Stimulated activated CD4-positive, alpha-beta T cell treated with anti-CD3 and anti-CD28 coated beads, TNF-alpha, amount 100 ng/mL, for 1 hour (primary cell): ENCODE data around the gene TM7SF3.
A peak's percentile ranks its signal among the peaks of the same experiment; 100 is the strongest.
"Not testable (repeated sequence)": the region's sequence is repeated elsewhere in the genome, so short reads cannot be mapped to it uniquely, and the experiment has no call there.

Experiments used
- DNase-seq, 3 donors: peaks; one replicate each; pipeline ENCODE4 v3.0.0-alpha.2; 2020; ENCODE audit warnings: low read depth in 3 of 3, low spot score in 1 of 3

TM7SF3 gene

DNA sequence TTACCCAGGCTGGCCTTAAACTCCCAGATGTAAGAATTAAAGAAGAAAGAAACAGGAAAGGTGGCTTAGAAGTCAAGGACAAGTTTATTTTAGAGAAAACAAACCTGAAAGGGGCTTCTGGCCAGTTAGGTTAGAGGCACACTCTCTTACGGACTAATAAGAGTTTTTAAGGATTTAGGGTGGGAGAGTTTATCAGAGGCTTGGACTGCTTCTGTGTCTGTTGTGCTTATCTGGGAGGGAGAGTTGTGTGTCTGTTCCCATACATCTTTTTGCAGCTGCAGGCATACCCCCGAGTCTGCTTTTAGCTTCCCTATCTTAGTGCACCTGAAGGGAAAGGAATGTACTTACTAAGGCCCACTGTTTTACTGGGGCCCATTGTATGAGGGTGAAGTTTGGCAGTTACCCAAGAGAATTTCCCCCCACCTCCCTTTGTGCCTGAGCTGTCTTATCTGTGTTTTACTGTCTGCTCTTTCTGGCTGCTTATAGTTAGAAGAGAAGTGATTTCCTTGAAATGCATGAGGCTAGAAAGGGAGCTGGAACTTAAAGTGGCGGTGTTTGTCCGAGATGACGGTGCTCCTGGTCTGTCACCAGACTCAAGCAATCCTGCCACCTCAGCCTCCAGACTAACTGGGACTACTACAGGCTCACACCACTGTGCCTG, 3.1 kb upstream of the TM7SF3 start:
- DNase-seq: not testable (repeated sequence)

DNA sequence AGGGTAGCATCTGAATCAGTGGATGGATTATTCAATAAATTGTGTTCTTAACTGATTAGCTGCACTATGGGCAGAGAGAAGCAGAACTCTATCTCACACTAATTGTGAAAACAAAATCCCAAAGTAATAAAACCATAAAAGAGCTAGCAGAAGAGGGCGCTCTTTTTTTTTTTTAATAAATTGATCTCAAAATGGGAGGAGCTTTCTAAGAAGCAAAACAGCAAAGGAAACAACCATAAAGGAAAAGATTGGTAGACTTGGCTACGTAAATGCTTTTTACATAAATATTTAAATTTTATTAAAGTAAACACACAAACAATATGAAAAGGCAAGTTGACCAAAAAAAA, 1.5 kb upstream of the TM7SF3 start:
- DNase-seq: no peak

DNA sequence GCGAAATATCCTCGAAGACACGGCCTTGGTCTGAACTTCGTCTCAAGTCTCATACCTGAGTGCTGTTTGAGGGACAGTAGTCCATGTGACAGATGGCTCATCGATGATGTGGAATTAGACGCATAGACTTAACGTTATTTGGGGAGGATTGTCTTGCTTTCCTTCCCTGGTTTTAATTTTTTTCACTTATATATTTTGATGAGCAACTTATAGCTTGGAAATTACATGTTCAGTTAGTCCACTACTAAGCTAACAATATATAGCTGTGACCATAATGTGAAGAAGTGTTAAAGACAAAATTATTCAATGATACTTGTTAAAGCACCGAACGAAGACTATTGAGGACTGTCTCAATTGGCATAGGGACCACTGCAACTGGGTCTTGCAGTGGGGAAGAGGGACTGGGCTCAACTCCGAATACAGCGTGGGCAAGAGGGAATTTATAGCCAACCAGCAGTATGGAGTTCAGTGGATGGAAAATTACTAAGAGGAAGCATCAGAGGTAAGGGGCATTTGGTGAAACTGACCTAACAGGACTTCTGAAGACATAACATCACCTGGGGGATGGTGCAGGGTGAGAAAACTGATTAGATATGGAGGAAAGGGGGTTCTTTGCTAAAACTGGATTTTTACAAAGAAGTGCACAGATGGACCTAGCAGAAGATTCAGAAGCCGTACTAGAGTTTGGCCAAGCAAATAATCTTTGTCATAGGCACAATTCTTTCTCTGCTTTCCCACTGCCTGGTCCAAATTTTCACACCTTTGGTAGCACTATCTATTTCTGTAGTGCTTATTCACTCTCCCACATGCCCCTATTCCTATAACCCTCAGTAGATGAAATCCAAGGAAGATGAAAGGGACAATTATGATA, 910 bp upstream of the TM7SF3 start:
- no peak for DNase-seq

DNA sequence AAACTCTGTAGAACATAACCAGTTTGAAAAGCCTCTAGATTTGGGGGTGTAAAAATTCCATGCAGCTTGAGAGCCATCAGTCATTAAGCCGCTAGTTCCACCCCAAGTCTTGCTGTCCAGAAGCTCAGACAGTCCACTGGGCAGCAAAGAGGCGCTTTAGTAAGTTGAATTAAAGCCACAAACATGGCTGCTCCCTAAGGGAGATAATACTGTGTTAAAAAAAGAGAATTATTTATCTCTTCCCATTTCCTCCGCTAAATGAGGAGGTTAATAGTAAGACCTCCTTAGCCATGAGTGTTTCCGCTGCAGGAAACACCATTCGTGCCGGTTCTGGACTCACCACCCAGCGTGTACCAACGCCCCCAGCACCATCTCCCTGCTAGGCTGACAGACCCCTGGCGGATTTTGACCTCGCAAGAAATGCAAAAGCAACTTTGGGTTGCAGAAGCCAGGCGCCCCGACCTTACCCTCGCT, 536 bp downstream of the TM7SF3 start:
- DNase-seq: peak in 1 of 3 donors; percentile 16

DNA sequence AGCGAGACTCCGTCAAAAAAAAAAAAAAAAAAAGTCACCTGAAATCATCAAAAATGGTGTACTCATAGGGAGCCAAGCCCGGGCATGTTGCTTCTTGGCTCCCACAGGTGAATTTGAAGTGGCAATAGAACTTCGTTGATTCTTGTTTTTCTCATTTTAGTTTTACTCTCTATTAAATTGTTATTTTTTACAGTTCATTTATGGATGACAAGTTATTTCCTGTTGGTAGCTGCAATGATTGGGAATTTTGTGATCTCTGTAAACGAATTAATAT, 1.3 kb downstream of the TM7SF3 start:
- no peak for DNase-seq

DNA sequence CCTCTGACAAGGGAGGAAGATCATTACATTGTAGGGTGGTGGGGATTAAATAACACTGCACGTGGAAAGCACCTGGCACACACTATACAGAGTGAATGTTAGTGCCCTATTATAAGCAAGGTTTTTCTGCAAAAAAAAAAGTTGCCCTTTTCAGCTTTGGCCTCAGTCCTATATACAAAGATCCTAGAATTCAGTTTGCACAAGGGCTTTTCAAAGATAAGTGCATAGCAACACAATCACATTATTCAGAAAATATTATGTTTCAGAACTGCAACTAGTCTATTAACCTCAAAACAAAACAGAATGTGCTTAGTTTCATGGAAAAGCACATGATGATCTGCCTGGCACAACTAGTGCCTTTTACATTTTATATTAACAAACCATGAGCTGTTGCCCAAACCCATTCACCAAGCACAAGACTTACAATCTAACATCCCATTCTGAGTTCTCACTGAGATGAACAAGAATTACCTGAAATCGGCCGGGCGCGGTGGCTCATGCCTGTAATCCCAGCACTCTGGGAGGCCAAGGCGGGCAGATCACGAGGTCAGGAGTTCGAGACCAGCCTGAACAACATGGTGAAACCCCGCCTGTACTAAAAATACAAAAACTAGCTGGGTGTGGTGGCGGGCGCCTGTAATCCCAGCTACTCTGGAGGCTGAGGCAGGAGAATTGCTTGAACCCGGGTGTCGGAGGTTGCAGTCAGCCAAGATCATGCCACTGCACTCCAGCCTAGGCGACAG, 1.8 kb downstream of the TM7SF3 start:
- DNase-seq: no peak

DNA sequence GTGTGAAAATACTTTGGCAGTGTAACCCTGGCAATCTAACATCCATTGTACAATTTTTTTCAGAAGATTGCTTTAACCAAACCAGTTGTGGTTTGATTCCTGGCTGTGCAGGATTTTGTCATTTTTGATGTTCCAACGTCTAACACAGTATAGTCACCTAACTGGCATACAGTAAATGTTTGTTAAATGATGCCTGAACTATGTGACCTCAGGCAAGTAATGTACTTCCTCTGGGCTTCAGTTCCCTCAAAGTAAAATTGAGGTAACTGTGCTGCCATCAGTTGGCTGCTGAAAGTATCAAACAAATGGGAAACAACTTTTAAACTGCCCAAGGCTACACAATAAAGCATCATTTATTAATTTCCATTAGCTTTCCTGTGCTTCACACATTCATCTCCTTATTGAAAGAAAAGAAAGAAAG, 4.3 kb downstream of the TM7SF3 start:
- no peak for DNase-seq

DNA sequence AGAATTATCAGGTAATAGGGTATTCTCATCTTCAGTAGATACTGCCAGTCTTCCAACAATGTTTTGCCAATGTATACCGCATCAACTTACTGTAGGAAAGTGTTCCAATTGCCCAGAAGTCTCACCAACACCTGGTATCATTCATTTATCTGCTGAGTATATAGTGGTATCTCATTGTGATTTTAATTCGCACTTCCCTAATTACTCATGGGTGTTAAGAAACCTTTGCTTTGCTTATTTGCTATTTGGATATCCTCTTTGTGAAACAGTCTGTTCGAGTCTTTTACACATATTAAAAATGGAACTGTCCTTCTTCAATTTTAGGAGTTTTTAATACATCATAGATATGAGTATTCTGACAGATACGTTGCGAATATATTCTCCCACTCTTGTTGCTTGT, 6.1 kb downstream of the TM7SF3 start:
- no peak for DNase-seq

DNA sequence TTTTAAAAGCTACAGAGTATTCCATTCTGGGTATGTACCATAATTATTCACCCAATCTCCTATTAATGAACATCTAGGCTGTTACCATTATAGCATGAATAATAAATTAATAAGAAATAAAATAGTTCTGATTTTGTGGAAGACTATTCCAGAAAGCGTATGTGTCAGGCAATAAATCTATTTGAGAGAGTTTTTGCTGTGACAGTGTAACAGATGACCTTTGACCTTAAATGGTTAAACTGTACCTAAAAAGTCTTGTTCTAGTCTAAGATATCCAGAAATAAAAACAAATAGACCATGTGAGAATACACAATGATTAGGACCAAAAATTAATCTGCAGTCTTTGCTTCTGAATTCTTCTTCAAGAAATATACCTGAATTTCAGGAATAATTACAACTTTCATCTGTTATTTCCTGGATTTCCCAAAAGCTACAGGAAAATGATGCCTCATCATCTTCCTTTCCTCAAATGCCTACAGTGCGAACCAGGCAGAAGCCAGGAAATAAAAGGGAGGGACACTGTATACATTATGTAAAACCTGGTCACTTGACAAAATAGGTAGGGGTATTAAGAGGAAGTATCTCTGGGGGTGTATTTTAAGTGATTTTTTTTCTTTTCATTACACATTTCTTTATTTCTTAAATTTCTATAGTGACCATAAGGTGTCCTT, 7.3 kb downstream of the TM7SF3 start:
- DNase-seq: no peak

DNA sequence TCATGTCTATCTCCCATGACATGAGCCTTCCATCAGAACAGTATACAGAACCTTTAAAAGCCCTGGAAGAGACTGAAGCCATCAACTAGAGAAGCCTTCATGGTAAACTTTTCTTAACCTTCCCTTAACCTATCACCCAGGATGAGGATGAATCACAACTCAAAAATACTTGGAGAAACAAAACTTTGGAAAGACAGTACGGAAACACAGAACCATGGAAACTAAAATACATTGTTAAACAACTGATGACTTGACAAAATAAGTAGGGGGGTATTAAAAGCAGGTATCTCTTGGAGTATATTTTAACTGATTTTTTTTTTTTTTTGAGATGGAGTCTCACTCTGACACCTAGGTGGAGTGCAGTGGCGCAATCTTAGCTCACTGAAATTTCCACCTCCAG, 8.7 kb downstream of the TM7SF3 start:
- no peak for DNase-seq

DNA sequence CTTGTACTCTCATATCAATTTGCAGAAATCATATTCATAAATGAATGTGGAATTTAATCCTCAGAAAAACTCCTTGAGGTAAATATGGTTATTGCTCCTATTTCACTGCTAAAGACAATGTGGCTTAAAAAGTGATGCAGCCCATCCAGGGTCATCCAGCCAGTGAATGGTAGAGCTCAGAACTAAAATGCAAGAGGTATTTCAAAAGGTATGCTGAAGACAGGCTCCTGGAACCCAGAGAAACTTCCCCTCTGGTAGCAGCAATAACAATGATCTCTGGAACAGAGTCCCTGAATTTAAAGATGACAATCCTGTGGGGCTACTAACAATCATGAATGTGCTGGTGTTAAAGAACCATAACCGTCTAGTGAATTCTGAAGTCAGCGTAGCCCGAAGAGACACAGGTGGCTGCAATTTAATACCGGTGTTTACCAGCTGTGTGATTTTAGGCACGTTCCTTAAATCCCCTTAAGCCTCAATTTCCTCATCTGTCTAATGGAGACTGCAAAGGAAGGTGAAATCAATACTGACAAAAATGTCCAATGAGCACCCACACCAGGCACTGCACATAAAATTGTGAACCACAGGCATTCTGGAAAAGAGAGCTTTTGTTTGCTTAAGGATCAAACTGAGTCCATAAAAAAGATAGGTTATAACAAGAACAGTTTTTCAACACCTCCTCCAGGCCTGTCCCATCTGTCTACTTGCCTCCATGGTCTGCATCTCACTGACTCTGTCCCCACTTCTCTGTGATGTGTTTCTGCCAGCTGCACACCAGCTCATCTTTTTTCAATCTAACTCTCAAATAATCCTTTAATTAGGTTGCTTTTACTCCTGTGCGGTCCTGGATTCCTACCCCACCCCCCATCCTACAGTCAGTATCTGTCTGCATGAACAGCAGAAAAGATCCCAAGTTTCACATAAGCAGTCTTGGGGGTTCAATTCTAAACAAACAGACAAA, 10.5 kb downstream of the TM7SF3 start:
- no peak for DNase-seq

DNA sequence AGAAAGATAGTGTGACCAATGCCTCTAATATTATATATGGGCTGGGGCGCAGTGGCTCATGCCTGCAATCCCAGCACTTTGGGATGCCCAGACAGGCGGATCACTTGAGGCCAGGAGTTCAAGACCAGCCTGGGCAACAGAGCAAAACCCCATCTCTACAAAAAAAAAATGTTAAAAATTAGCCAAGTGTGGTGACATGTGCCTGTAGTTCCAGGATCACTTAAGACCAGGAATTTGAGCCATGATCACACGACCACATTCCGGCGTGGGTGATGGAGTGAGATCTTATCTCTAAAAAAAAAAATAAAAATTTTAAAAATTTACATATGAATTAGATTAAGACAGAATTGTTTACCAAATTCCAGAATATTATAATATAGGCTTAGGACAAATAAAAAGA, 12.0 kb downstream of the TM7SF3 start:
- no peak for DNase-seq

DNA sequence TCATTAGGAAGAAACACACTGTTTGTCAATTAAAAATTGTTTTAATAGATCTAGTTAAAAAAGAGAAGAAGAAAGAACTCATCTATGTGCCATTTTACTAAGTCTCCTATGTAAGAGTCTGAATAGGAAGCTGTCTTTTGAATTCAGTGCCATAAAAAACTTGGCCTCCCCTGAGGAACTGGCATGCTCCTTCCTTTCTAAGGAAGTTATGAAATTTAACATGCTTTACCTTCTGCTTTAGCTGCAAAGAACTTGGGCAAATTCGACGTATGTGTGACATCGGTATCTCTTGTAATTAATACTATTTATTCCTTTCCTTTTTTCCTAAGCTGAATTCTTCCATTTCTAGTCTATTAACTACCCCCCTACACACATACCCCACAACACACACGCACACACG, 12.5 kb downstream of the TM7SF3 start:
- DNase-seq: no peak

DNA sequence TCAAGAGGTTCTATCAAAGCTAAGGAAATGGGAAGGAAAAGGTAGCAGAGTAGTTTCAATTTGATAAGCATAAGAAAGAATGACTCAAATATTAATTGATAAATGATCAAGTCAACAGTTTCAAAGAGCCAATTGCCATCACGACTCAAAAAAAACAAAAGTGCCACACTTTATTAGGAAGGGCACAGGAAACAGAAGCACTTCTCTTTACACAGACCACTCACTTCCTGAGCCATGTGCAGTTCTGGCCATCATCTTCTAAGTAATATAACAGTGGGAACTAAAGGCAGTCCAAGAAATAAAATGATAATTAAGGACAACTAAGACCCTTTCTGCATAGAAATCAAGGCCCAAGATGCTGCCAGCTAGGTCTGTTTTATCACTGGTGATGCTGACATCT, 13.2 kb downstream of the TM7SF3 start:
- DNase-seq: no peak

DNA sequence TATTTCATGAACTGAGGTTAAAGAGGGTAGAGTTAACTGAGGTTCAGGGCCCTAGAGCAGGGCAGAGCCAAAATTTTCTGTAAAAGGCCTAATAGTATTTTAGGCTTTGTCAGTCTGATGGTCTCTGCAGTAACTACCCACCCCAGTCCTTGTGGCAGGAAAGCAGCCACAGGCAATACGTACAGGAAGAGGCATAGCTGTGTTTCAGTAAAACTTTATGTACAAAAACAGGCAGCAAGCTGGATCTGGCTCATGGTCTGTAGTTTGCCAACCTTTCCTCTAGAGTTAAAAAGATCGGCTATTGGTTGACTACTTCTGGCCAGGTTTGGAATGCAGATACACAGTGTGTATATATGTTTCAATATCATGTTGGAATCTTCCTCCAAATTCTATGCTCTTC, 17.2 kb downstream of the TM7SF3 start:
- DNase-seq: no peak

DNA sequence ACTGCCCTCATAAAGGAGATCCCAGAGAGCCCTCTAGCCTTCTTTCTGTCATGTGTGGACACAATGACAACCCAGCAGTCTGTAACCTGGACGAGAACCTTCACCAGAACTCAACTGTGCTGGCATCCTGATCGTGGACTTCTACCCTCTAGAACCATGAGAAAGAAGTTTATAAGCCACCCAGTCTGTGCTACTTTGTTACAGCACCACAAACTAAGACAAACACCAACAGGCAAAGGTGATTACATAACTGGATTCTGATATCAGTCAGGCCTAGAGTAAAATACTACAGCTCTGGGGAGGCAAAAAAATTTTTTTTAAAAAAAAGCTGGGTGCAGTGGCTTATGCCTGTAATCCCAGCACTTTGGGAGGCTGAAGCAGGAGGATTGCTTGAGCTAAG, 18.5 kb downstream of the TM7SF3 start:
- no peak for DNase-seq

DNA sequence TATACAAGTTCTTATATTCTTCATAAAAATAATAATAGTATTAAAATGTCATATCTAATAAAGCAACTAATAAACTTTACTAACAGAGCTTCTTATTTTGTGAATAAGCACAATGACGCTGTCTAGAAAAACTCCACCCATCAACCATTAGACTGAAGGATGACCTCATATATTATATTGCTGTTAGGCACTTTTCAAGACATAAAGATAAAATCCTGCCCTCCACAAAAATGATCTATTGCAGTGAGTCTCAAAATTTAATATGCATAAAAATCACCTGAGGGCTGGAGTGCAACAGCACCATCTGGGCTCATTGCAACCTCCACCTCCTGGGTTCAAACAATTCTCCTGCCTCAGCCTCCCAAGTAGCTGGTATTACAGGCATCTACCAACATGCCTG, 20.1 kb downstream of the TM7SF3 start:
- no peak for DNase-seq

DNA sequence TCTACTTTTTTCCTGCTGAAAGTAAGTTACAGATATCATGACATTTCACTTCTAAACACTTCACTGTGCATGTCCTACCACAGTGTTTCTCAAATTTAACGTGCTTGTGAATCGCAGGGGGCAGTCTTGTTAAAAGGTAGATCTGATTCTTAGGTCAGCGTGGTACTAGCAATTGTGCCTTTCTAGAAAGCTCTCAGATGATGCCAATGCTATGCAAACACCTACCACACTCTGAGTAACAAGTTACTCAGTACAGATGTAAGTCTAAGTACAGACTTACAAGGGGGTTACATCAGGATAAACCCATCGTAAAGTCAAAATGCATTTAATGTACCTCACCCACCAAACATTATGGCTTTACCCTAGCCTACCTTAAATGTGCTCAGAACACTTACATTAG, 22.4 kb downstream of the TM7SF3 start:
- no peak for DNase-seq

DNA sequence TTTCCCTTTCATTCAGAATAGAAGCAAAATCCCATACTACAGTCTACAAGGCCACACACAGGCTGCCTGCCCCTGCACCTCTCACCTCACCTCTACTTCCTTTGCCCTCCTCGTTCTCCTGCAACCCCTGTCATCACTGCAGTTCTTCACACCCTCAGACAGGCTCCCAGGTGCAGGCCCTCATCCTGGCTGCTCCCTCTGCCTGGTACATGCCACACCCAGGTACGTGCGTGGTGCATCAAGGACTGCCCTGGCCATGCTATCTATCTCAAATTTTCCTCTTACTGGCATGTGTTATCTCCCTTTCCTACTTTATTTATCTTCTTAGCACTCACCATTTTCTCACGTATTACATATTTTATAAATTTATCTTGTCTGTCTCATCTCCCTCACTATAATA, 24.3 kb downstream of the TM7SF3 start:
- DNase-seq: no peak

DNA sequence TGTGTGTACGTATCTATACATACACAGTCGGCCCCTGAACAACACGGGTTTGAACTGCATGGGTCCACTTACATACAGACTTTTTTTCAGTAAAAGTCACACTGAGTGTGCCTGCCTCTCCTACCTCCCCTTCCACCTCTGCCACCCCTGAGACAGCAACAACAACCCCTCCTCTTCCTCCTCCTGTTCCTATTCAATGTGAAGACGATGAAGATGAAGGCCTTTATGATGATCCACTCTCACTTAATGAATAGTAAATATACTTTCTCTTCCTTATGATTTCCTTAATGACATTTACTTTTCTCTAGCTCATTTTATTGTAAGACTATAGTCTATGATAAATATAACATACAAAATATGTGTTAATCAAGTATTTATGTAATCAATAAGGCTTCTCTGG, 25.5 kb downstream of the TM7SF3 start:
- DNase-seq: no peak
